GM18867 (cell line): Measurements from ENCODE around the gene HHATL.

ENCODE experiments used
- ATAC-seq: cut with Tn5 transposase; IDR thresholded peaks from one replicate; pipeline ENCODE4 v1.9.1; 2021; ENCODE audit warnings: mild to moderate bottlenecking, moderate library complexity; ENCODE audit not compliant: unreplicated experiment

The HHATL gene

DNA sequence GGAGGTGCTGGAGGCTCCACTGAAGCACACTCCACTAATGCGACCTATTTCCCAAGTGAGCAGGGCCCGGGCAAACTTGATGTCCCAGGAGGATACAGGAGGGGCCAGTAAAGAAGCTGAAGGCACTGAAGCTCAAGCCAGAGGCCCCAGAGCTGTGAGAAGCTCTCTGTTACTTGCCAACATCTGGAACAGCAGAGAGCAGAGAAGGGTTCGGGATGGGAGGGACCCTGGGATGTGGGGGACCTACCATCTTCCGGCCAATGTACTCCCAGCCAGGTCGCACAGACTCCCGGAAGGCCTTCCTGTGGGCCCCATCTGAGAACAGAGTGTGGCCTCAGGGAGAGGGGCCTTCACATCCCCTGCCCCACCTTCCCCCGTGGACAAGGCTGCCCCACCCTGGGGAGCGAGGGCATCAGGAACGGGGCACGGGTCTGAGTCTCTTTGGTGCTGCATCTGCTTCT is 3.1 kb downstream of the HHATL start:
- no peak for ATAC-seq

DNA sequence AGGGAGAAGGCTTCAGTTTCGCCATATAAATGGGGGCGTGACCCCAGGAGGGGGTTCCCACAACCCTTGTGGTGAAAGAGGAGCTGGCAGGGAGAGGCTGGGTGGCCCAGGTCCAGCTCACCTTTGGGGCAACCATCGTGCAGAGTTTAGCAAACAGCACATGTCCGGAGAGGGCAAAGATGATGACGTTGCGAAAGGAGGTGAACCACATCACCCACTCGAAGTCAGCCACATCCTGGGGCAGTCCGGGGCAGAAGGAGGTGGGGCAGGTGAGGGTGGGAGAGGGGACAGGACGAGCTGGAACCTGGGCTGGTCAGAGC is 3.7 kb downstream of the HHATL start:
- ATAC-seq: no peak

DNA sequence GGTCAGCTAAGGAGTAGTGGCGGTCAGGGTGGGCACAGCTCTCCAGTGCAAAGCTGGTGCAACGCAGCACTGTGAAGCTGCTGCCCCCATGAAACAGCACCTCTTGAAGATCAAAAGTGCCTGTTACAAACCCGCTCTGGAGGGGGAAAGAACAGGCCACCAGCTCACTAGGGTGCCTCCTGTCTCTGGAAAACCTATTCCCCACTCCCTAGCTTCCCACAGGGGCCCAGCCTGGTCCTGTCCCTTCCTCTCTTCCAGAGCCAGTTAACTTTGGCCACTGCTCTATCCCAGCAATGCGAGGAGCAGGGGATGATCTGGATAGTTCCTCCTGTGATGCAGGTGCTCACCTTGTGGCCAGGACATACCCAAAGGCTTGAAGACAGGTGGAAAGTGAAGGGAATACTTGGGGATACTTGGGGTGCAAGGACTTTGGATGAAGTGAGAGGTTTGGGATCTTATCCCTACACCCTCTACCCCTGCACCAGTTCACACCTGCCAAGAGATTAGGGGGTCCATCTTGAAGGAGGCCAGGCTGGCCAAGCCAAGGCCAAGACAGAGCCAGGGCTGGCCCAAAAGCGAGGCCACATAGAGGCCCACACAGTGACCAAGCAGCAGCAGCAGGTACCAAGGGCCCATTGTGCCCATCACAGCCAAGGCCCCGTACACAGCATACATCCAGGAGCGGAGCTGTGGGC is 4.2 kb downstream of the HHATL start:
- ATAC-seq: no peak

DNA sequence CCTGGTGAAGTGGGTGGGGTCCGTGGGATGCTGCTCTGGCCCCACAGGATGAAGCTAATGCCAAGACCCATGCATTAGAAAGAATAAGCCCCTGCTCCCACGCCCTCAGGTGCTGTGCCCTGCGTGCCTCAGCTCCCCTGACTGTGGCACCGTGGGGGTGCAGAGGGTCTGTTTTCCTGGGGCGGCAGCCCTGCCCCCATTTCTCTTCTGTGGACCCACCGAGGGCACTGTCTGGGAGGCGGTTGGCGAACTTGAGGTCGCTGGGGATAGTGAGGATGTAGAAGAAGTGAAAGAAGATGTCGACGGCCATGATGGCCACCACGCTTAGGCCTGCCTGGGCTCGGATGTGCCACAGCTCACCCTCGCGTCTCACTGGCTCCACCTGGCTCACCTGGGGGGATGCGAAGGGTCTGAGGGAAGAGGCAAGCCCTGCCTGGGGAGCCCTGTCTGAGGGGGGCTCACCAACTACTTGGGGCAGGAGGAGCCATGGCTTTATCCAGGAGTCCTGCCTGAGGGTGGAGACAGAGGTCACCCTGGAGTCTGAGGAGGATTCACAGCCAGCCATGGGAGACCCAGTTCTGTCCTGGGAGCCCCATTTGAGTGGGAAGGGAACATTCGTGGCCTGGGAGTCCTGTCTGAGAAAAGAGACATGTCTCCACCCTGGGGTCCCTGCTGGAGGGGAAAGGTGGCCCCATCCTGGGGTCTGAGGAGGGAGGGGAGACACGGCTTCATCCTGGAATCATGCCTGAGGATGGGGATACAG is 5.1 kb downstream of the HHATL start:
- no peak for ATAC-seq

DNA sequence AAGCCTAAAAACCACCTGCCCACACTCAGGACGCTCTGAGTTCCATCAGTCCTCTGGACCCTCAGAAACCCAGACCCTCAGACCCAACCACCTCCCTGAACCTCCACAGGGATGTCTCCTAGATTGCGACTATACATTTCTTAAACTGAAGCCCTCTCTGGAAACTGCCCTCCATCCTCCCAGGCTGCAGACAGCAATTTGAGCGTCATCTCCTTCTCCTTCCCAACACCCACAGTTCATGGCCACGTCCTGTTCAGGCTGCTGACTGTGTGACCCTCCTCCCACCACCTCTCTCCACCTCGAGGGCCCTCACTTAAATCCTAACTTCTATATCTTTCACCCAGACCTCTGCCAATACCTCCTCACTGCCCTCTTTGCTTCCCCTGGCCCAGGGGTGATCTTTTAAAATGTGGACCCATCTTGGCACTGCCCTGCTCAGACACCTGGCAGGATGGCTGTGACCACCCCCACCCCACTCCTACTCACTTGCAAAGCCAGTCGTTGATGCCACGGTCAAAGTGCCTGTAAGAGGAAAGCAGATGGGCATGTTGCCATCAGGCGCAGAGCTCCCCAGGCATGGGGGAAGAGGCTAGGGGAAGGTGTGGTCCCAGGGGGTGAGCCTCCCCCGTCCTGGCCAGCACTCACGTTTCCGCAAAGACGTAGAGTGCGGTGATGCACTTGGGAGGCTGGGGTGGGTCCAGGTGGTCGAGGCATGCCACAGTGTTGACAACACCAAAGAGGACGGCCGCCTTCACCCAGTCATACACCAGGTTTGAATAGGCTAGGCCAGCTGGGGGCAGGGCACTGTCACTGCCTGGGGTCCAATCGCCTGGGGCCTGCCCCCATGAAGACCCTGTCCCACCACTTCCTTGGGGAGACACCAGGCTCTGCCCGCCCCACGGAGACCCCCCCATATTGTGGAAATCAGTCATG is 6.0 kb downstream of the HHATL start:
- no peak for ATAC-seq

DNA sequence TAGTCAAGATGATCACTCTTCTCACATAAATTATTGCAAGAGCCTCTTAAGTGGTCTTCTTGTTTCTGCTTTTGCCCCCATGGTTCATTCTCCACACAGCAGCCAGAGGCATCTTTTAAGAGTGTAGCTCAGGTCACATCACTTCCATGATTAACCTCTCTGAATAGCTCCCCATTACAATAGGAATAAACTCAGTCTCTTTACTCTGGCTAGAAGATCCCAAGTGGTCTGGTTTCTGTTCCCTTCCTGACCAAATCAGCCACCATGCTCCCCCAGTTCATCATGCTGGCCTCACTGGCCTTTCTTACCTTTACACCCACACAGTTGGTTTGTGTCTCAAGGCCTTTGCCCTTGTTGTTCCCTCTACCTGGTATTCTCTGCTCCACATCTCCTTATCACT is 8.2 kb downstream of the HHATL start:
- ATAC-seq: no peak

DNA sequence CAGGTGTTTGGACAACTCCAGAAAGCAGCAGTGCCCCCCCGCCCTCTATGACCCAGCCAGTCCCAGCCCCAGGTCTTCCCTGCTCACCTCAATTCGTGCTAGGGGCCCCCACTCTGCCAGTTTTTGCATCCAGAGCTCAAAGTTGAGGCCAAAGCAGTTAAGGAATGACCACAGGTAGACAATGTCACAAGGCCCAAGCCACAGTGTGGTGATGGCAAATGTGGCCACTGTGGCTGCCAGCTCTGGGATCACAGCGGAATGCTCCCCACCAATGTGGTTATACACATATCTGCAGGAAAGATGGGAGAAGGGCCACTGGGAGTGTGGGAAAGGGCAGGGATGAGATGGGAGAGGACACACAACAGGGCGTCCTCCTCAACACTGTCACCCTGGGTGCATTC is 9.1 kb downstream of the HHATL start:
- ATAC-seq: no peak

DNA sequence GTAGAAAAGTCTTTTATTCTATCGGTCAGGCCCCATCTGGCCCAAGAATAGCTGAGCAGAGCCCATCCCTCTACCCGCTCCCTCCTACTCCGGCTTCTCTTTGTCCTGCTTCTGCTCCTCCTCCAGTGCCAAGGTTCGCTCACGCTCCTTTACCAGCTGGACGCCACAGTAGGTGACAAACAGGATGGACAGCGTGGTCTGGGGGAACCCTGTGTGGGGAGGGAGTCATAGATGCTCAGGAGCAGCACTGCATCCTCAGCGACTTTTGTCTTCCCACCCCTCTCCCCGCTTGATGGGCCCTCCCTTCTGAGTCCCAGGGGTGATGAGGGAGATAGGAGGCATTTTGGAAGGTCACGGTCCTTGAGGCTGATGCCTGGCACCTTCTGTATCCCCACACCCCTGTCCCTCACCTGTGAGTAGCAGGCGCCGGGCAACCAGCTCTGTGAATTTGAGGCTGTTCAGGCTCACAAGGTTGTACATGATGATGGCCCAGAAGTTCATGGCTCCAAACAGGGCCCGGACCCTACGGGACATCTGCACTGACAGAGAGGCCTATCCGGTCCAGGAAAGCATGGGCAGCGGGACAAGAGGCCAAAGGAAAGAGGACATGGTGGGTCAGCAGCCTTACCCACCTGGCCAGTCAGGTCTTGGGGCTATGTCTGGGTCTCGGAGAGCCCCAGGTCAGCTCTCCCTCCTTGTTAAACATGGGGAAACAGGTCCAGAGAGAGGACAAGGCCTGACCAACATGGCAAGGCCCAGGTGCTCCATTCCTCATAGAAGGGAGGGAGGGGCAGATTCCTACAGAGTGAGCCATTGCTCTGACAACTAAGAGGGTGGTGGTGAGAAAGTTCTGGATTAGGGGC is 9.7 kb downstream of the HHATL start:
- no peak for ATAC-seq

DNA sequence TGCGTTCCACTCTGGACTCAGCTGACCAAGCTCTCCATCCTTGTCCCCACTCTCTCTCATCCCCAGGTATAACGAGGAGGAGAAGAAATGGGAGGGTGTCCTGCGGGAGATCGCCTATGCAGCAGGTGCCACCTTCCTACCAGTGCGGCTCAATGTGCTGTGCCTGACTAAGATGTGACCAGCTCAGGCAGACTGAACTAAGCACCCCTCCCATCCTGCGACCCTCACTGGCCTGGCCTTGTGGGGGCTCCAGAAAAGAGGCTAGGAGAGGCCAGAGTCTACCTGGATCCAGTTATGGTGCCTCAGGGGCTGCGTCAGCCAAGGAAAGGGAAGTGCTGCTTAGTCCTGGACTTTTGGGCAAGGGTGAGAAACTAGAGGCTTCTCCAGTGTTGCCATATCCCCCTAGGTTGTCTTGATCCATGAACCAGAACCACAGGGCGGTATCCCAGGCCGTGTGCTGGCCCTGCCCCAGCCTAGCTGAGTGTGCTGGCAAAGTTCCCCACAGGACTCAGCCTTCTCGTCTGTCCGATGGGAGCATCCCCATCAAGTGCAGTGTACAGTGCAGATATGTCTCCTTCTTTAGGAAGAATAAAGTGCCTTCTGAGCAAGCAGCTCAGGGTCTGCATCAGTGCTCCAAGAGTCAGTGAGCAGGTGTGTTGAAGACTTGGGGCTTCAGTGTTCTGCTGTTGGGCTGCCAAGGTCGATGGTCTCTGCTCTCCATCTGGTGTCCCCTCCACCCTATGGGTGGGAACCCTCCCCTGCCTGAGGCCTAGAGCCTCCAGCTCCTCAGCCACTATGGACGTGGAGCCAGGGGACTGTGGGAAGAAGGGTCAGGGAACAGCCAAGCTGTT is 10.6 kb downstream of the HHATL start:
- ATAC-seq: no peak

DNA sequence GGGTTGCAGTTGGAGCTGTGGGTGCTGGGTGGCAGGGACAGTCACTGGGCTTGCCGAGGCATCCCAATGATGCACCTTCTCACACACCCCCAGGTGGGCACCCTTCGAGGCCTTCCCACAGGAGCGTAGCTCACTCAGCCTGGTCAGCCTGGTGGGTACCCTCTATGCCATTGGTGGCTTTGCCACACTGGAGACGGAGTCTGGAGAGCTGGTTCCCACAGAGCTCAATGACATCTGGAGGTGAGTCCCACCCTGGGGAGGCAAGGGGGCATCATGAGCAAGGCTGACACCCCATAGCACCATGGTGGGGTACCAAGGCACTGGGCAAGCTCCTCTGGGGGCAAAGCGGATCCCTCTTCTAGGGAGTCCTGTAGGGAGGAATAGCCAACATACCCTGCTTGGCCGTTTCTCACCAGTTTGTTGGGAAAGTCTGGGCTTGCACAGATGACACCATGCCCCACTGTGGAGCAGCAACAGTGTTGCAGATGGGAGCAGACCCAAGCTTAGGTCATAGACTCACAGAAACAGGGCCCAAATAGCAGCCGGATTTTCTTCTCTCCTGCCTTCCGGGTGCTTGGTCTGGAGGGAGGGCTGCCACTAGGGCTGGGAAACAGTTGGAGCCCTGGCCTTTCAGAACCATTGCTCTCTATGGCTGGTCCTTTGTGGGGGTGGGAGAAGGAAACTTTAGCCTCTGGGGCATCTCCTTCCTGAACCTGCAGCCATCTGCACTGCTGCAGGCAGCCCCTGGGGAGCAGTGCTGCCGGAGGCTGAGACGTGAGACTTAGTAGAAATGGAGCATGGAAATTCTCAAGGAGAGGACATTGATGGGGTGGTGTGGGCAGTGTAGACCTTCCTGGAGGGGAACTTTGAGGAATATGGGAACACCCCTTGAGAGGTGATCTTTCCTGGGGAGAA is 11.6 kb downstream of the HHATL start:
- no peak for ATAC-seq

DNA sequence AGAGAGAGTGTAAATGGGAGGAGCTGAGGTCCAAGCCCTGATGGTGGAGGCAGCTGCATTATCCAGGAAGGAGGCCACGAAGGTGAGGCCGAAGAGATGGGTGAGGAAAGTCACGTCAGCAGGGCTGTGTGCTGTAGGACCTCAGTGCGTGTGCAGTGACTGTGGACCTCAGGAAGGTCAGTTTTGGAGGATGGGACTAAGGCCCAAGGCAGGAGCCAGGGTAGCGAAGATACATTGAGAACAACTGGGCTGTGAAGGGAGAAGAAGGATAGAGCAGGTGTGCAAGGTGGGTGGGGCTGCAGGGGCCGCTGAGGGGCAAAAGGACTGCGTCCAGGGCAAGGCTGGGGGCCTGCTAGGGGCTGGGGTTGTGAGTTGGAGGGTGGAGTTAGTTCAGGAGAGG is 12.4 kb downstream of the HHATL start:
- ATAC-seq: no peak

DNA sequence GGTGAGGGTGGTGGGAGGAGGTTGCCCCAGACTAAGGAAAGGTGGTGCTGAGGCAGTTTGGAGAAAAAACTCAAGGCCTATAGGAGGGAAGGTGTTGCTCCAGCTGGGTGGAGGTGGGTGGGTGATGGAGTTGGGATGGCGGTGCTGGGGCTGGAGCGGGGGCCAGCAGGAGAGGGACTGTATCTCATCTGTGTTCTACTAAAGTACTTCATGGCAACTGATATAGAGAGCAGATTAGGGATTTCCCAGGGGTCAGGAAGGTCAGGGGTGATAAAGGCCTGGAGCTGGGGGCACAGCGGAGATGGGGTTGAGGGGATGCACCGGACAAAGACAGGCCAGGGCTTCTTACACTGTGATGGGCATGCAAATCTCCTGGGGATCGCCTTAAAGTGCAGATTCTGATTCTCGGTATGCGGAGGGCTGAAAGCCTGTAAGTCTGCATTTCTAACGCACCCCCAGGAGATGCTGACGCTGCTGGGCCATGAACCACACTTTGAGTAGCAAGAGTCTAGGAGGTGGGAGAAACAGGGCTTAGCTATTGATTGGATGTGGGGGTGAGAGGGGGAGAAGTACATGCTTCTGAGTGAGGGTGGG is 13.1 kb downstream of the HHATL start:
- no peak for ATAC-seq

DNA sequence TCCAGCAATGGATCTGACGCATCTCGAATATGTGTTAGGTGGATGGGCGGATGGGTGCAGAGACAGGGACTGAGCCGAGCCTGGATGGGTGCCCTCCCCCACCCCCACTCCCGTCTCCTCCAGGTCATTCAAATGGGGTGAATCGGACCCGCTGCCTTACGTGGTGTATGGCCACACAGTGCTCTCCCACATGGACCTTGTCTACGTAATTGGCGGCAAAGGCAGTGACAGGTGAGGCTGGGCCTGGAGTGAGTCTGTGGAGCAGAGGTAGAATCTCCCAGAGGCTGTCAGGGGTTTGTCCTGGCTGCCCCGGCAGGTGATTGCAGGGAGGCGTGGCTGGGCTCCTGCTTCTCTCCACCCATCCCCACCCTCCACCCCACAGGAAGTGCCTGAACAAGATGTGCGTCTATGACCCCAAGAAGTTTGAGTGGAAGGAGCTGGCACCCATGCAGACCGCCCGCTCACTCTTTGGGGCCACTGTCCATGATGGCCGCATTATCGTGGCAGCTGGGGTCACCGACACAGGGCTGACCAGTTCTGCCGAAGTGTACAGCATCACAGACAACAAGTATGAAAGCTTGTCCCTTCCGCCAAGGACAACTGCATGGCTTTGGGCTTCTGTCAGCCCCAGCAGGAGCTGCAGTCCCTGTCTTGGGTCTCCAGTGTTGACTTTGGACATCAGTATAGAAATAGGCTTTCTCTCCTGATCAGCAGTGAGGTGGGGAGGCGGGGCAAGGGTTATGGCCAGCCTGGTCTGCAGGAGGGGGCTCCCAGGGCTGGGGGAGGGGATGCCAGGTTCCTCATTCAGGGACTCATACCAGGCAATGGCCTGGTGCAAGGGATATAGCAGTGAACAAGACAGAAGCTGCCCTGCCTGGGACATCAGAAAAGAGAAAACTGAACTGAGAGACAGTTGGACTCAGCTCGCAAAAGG is 13.8 kb downstream of the HHATL start:
- no peak for ATAC-seq

DNA sequence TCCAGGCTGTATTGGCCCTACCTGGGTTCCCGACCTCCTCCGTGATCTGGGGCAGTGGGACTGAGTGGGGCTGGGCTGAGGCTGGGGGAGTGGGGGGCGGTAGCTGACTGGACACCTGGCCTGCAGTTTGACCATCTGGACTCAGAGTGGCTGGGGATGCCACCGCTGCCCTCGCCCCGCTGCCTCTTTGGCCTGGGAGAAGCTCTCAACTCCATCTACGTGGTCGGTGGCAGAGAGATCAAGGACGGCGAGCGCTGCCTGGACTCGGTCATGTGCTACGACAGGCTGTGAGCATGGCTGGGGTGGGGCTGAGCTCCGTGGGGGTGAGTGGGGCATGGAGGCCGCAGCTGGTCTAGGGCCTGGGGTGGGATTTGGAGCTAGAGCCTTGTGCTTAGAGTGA is 14.6 kb downstream of the HHATL start:
- ATAC-seq: no peak

DNA sequence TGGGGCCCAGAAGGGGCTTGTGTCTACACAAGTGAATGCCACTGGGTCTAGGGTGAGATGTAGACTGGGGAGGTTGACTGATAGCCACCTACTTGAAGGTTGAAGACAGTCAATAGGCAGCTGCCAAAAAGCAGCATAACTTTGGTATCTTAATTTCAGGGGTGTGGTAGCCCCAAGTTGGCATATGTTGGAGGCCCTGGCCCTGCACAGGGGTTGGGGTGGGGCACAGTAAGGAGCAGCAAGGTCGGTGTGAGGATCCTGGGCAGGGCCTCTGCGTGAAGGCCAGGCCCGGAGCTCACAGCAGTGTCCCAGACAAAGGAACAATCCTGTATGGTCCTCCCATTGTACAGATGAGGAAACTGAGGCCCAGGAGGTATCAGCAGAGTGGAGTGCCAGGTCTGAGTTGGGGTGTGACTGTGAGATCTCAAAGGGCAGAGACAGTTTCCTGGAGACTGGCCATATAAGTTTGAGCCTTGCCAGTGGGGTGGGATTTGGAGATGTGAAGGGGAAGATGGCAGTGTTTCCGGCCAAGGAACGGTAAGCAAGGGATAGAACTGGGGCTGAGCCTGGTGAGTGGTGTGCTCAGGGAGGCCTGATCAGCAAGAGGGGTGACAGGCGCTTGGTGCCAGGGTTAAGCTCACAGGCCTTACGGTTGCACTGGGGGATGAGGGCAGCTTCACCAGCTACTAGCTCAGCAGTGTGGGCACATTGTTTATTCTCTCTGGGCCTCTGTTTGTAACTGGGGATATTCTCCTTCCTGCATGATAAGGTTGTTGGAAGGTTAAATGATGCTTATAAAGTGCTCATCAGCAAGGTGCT is 15.6 kb downstream of the HHATL start:
- ATAC-seq: no peak
